Mesothelial cell of epicardium (in vitro differentiated cells): Measurements from ENCODE around the gene CASTOR1. TPM values are rescaled to one million over a fixed set of nuclear protein-coding genes. Genes with fewer than 3 reads are reported as not detected.

Experiments
- DNase-seq, 2 experiments: peaks; one replicate each; pipeline ENCODE4 v3.0.0; 2021; ENCODE audit warnings: low spot score in 2 of 2; ENCODE audit not compliant: unreplicated experiment in 2 of 2
- H3K27ac Mint-ChIP-seq: 2 replicates; pipeline ENCODE4 v1.8.0; 2021; ENCODE audit warnings: mixed read lengths
- H3K27me3 Mint-ChIP-seq: 2 replicates; pipeline ENCODE4 v1.8.0; 2021; ENCODE audit warnings: low read depth, mixed read lengths
- H3K36me3 Mint-ChIP-seq: 2 replicates; pipeline ENCODE4 v1.8.0; 2021; ENCODE audit warnings: mixed read lengths
- H3K4me1 Mint-ChIP-seq: 2 replicates; pipeline ENCODE4 v1.8.0; 2021; ENCODE audit warnings: mixed read lengths
- H3K4me3 Mint-ChIP-seq: 2 replicates; pipeline ENCODE4 v1.8.0; 2021; ENCODE audit warnings: mild to moderate bottlenecking, moderate library complexity, mixed read lengths
- H3K9me3 Mint-ChIP-seq: 2 replicates; pipeline ENCODE4 v1.8.0; 2021; ENCODE audit warnings: mixed read lengths
- total RNA-seq: library from RNA; stranded (reverse); gene quantifications from 3 replicates; pipeline ENCODE4 v1.2.1, GENCODE V29; 2021
- TF ChIP-seq, protein P1 (sequence below): fragments of 200-600 bp; sonication (generic); IDR thresholded peaks from one replicate; pipeline ENCODE4 v1.5.0; 2021; ENCODE audit warnings: antibody characterized with exemption; ENCODE audit not compliant: unreplicated experiment

Gene CASTOR1
- total RNA-seq, 1 donor from 2014 or later = 13.5 TPM

GRCh38 chr22:30296324-30296723 lies 7.0 kb upstream of the CASTOR1 start:
- peaks cover 18% of the 10 kb centered on the region for H3K36me3 Mint-ChIP-seq
- H3K27ac Mint-ChIP-seq = no peak overlapping the region
- H3K4me3 Mint-ChIP-seq = no peak overlapping the region

DNA sequence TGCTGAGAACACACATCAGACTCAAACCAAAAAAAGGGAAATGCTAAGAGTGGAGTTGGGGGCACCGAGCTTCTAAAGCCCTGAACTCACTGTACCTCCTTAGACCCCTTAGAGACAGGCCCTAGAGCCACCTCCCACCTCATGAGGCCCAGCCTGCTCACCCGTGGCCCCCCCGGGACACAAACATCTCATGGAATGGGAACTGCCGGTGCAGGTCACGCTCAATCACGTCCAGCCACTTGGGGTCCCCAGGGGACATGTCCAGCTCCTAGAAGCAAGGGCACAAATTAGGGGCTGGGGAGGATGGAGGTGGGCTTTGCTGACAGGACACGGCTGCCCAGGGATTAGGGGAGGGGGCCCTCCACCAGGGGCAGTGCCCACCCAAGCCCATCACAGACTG lies 6.3 kb upstream of the CASTOR1 start:
- no peaks in the 10 kb centered on the region for H3K27me3 Mint-ChIP-seq
- no peak for DNase-seq

More at GRCh38 chr22:30296324-30296723, 7.0 kb upstream of the CASTOR1 start:
- Mint-ChIP-seq H3K27me3 (no peaks in the 10 kb centered on the region), H3K9me3 (no peaks in the 10 kb centered on the region), H3K4me1 (peaks cover 17% of the 10 kb centered on the region)
- no peak for DNase-seq
- TF ChIP-seq, protein P1, sequence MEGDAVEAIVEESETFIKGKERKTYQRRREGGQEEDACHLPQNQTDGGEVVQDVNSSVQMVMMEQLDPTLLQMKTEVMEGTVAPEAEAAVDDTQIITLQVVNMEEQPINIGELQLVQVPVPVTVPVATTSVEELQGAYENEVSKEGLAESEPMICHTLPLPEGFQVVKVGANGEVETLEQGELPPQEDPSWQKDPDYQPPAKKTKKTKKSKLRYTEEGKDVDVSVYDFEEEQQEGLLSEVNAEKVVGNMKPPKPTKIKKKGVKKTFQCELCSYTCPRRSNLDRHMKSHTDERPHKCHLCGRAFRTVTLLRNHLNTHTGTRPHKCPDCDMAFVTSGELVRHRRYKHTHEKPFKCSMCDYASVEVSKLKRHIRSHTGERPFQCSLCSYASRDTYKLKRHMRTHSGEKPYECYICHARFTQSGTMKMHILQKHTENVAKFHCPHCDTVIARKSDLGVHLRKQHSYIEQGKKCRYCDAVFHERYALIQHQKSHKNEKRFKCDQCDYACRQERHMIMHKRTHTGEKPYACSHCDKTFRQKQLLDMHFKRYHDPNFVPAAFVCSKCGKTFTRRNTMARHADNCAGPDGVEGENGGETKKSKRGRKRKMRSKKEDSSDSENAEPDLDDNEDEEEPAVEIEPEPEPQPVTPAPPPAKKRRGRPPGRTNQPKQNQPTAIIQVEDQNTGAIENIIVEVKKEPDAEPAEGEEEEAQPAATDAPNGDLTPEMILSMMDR = no peak

DNA sequence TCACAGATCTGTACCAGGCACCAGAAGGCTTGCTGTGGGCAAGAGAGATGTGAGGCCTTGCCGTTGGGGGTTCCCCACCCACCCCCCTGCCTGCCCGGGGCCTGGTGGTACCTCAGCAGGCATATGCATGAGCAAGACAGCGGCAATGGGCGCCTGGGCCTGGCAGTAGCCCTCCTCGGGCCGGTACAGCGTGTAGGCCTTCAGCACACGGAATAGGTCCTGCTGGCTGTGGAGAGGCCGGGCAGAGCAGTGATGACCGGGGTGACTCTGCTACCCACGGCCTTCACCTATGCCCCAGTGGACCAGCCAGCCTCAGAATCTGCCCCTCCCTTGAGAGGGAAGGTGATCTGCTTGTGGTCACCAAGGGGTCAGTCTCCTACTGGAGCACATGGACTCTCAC lies 5.5 kb upstream of the CASTOR1 start:
- Mint-ChIP-seq H3K27ac (no peak overlapping the region), H3K27me3 (no peaks in the 10 kb centered on the region), H3K4me3 (no peak overlapping the region), H3K36me3 (peaks cover 18% of the 10 kb centered on the region), H3K4me1 (peaks cover 24% of the 10 kb centered on the region), H3K9me3 (no peaks in the 10 kb centered on the region)
- TF ChIP-seq, protein P1 = no peak
- DNase-seq = no peak

More for the DNA sequence above, 6.3 kb upstream of the CASTOR1 start:
- H3K4me3 Mint-ChIP-seq = no peak overlapping the region
- no peaks in the 10 kb centered on the region for H3K9me3 Mint-ChIP-seq
- peaks cover 18% of the 10 kb centered on the region for H3K36me3 Mint-ChIP-seq
- peaks cover 19% of the 10 kb centered on the region for H3K4me1 Mint-ChIP-seq
- H3K27ac Mint-ChIP-seq = no peak overlapping the region
- TF ChIP-seq, protein P1 = no peak

GRCh38 chr22:30294066-30294465 lies 4.8 kb upstream of the CASTOR1 start:
- no peaks in the 10 kb centered on the region for H3K9me3 Mint-ChIP-seq
- TF ChIP-seq, protein P1 = no peak
- no peaks in the 10 kb centered on the region for H3K27me3 Mint-ChIP-seq
- no peak for DNase-seq
- peaks cover 18% of the 10 kb centered on the region for H3K36me3 Mint-ChIP-seq
- H3K4me3 Mint-ChIP-seq = no peak overlapping the region
- H3K27ac Mint-ChIP-seq = no peak overlapping the region
- H3K4me1 Mint-ChIP-seq = peaks cover 24% of the 10 kb centered on the region

DNA sequence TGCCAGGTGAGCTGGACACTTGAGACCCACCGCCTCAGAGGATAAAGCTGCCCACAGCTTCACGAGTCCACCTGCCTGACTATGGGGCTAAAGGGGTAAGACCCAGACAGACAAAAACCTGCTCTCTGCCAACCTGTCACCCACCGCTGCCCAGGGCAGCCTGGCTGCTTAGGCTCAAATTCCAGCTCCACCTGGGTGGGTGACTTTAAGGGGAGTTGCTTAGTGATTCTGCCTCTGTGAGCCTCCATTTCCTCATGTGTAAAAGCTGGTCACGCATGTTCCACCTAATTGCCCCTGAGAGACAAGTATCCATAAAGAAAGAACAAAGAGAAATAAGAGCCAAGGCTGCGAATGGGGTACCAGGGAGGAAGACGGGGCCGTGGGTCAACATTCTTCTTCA lies 3.7 kb upstream of the CASTOR1 start:
- Mint-ChIP-seq H3K4me1 (peaks cover 19% of the 10 kb centered on the region), H3K27me3 (no peaks in the 10 kb centered on the region), H3K27ac (no peak overlapping the region), H3K36me3 (peaks cover 16% of the 10 kb centered on the region), H3K4me3 (no peak overlapping the region), H3K9me3 (no peaks in the 10 kb centered on the region)
- no peak for DNase-seq
- TF ChIP-seq, protein P1 = no peak
